GM23248 (cell line): ENCODE results near the gene XIRP2. TPM values are rescaled to one million over a fixed set of nuclear protein-coding genes. Genes with fewer than 3 reads are reported as not detected.

Experiments used
- DNase-seq: peaks from one replicate; pipeline ENCODE4 v3.0.0-alpha.2; 2015
- H2AFZ ChIP-seq: fragments of 200-600 bp; sonication (generic); 2 replicates; pipeline ENCODE4 v1.6.1; 2016; ENCODE audit warnings: antibody characterized with exemption
- H3F3A ChIP-seq: fragments of 200-600 bp; sonication (generic); 2 replicates; pipeline ENCODE4 v1.6.1; 2016; ENCODE audit warnings: mild to moderate bottlenecking, antibody characterized with exemption, mixed run types; ENCODE audit not compliant: insufficient read depth
- H3K27ac ChIP-seq: fragments of 200-600 bp; sonication (generic); 2 replicates; pipeline ENCODE4 v1.5.1; 2016; ENCODE audit warnings: mild to moderate bottlenecking
- H3K27me3 ChIP-seq: fragments of 200-600 bp; sonication (generic); replicated peaks from 2 replicates; pipeline ENCODE4 v1.6.1; 2016; ENCODE audit warnings: mild to moderate bottlenecking; ENCODE audit not compliant: insufficient read depth
- H3K36me3 ChIP-seq: fragments of 200-600 bp; sonication (generic); 2 replicates; pipeline ENCODE4 v1.6.1; 2016; ENCODE audit warnings: low read depth, mild to moderate bottlenecking
- H3K4me1 ChIP-seq: fragments of 200-600 bp; sonication (generic); 2 replicates; pipeline ENCODE4 v1.6.1; 2016; ENCODE audit warnings: mild to moderate bottlenecking; ENCODE audit not compliant: insufficient read depth
- H3K4me2 ChIP-seq: fragments of 200-600 bp; sonication (generic); one replicate; pipeline ENCODE4 v1.6.1; 2016; ENCODE audit warnings: mild to moderate bottlenecking; ENCODE audit not compliant: unreplicated experiment
- H3K4me3 ChIP-seq: fragments of 200-600 bp; sonication (generic); 2 replicates; pipeline ENCODE4 v1.5.1; 2016; ENCODE audit warnings: mild to moderate bottlenecking
- H3K79me2 ChIP-seq: fragments of 200-600 bp; sonication (generic); 2 replicates; pipeline ENCODE4 v1.6.1; 2016; ENCODE audit warnings: mild to moderate bottlenecking; ENCODE audit not compliant: insufficient read depth
- H3K9ac ChIP-seq: fragments of 200-600 bp; sonication (generic); 2 replicates; pipeline ENCODE4 v1.6.1; 2016; ENCODE audit warnings: mild to moderate bottlenecking
- H3K9me2 ChIP-seq: fragments of 200-600 bp; sonication (generic); 2 replicates; pipeline ENCODE4 v1.6.1; 2016; ENCODE audit warnings: mixed run types, mild to moderate bottlenecking, moderate library complexity; ENCODE audit not compliant: insufficient read depth
- H3K9me3 ChIP-seq: fragments of 200-600 bp; sonication (generic); one replicate; pipeline ENCODE4 v1.6.1; 2017; ENCODE audit warnings: low read depth
- H4K20me1 ChIP-seq: fragments of 200-600 bp; sonication (generic); 2 replicates; pipeline ENCODE4 v1.6.0; 2016; ENCODE audit not compliant: insufficient read depth
- EZH2 ChIP-seq: fragments of 200-600 bp; sonication (generic); IDR thresholded peaks from 2 replicates; pipeline ENCODE4 v1.6.1; 2018; ENCODE audit warnings: antibody characterized with exemption, mild to moderate bottlenecking; ENCODE audit not compliant: insufficient read depth, poor library complexity, severe bottlenecking
- EZH2phosphoT487 ChIP-seq: fragments of 200-600 bp; sonication (generic); IDR thresholded peaks from 2 replicates; pipeline ENCODE4 v1.6.1; 2018; ENCODE audit warnings: antibody characterized with exemption, moderate library complexity, mild to moderate bottlenecking, low read depth; ENCODE audit not compliant: insufficient read depth
- WGBS, 2 experiments: methylation state at CpG; one replicate each; pipeline ENCODE4 v1.1.6; 2015 to 2017; ENCODE audit warnings: low lambda C conversion rate in 2 of 2, low coverage in 1 of 2; ENCODE audit errors: missing lambda C conversion rate in 2 of 2; 5-methylcytosine and 5-hydroxymethylcytosine counted together
- in situ Hi-C: fragments of 300-500 bp; cut with MboI; formaldehyde crosslinking; loops from 2 replicates; pipeline ENCODE4 v1.15.0; 2020
- polyA plus RNA-seq: library from polyadenylated mRNA; unstranded; fragments of >200 nt; fragmentation: Nextera tagmentation; extraction: Ambion mirVana; gene quantifications from 2 replicates; pipeline ENCODE4 v1.2.1, GENCODE V29; 2016
- total RNA-seq: library from RNA; depleted of rRNA; stranded (reverse); fragments of >200 nt; shearing (Covaris generic); gene quantifications from 2 replicates; pipeline ENCODE4 v1.2.3, GENCODE V29; 2014

The XIRP2 gene
- total and polyA plus RNA-seq, 2 experiments from 2014 or later = not detected

DNA sequence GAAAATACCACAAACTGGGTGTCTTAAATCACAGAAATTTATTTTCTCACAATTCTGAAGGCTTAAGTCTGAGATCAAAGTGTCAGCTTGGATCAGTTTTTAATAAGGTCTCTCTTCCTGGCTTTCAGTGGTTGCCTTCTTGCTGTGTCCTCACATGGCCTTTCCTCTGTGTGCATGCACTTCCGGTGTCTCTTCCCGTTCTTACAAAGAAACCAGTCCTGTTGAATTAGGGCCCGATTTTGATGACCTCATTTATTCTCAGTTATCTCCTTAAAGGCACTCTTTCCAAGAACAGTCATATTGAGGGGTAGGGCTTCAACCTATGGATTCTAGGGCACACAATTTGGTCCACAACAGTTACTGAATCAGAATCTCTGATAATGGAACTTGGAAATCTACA is 5.4 kb upstream of the XIRP2 start:
- TF ChIP-seq EZH2 (no peak), EZH2phosphoT487 (no peak)
- Histone ChIP-seq H3K9me2 (no peaks in the 10 kb centered on the region), H3K4me2 (no peak overlapping the region), H2AFZ (no peak overlapping the region), H3K27me3 (no peaks in the 10 kb centered on the region), H3K4me3 (no peak overlapping the region), H3K36me3 (no peaks in the 10 kb centered on the region), H3K27ac (no peak overlapping the region), H3F3A (no peaks in the 10 kb centered on the region), H3K9ac (no peak overlapping the region), H4K20me1 (no peaks in the 10 kb centered on the region), H3K9me3 (no peaks in the 10 kb centered on the region), H3K79me2 (no peaks in the 10 kb centered on the region), H3K4me1 (no peaks in the 10 kb centered on the region)
- WGBS, 2 experiments = 30 to 46% methylated on average over 3 of the region's 3 CpGs
- in situ Hi-C loops = loop anchor here (25.0 kb wide), 1 partner anchor 1229 kb away; no protein-coding TSS in a partner anchor
- DNase-seq = no peak

DNA sequence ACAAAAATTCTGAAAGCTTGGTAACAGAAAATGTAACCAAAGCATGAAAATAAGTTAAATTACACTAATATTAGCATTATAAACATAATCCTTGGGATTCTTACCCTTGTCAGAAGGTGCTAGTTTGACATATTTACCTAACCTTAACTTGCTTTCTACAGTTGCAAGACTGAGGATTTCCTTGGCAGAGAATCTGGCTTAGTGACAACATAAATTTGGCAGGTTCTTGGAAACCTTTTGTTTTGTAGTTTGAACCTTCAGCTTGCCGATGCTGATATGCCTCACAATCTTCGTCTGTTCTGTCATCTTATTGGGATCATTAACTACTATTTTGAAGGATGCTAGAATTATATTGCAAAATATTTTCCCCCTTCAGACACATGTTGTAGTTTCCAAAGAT is 3.4 kb downstream of the XIRP2 start:
- in situ Hi-C loops = loop anchor here (25.0 kb wide), 1 partner anchor 1221 kb away; no protein-coding TSS in a partner anchor
- TF ChIP-seq EZH2 (no peak), EZH2phosphoT487 (no peak)
- Histone ChIP-seq H4K20me1 (no peaks in the 10 kb centered on the region), H3F3A (no peaks in the 10 kb centered on the region), H3K9me3 (no peaks in the 10 kb centered on the region), H3K4me1 (no peaks in the 10 kb centered on the region), H3K4me3 (no peak overlapping the region), H3K9ac (no peak overlapping the region), H3K27me3 (no peaks in the 10 kb centered on the region), H3K4me2 (no peak overlapping the region), H3K27ac (no peak overlapping the region), H2AFZ (no peak overlapping the region), H3K9me2 (no peaks in the 10 kb centered on the region), H3K79me2 (no peaks in the 10 kb centered on the region), H3K36me3 (no peaks in the 10 kb centered on the region)
- no peak for DNase-seq
- 8 to 22% methylated on average over 2 of the region's 2 CpGs for WGBS, 2 experiments

DNA sequence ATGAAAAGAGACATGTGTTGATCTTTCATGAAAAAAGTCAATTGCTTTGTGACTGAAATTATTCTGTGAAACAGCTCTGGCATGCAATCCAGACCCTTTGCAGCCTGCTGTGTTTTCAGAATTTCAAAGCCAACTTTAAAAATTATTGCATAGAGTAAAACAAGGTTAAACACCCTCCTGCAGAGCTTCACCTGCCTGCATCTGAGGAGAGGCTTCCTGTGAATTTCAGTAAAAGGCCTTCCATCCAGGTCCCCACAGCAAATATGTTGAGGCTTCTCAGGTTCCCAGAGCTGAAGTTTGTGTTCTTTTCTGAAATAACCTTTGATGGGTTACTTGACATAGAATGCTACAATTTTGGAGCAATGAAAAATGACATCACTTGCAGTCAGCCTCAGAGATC is 4.1 kb downstream of the XIRP2 start:
- H3K27me3 ChIP-seq = no peaks in the 10 kb centered on the region
- DNase-seq = no peak
- no peak overlapping the region for H3K9ac ChIP-seq
- H3K27ac ChIP-seq = no peak overlapping the region
- no peaks in the 10 kb centered on the region for H3K9me2 ChIP-seq
- TF ChIP-seq EZH2 = no peak
- no peak for TF ChIP-seq EZH2phosphoT487
- in situ Hi-C loops = loop anchor here (25.0 kb wide), 1 partner anchor 1220 kb away; no protein-coding TSS in a partner anchor
- H3K79me2 ChIP-seq = no peaks in the 10 kb centered on the region
- H3K9me3 ChIP-seq = no peaks in the 10 kb centered on the region
- no peaks in the 10 kb centered on the region for H4K20me1 ChIP-seq
- no peak overlapping the region for H3K4me2 ChIP-seq
- no peaks in the 10 kb centered on the region for H3F3A ChIP-seq
- no peaks in the 10 kb centered on the region for H3K4me1 ChIP-seq
- no peaks in the 10 kb centered on the region for H3K36me3 ChIP-seq
- no peak overlapping the region for H2AFZ ChIP-seq
- H3K4me3 ChIP-seq = no peak overlapping the region

DNA sequence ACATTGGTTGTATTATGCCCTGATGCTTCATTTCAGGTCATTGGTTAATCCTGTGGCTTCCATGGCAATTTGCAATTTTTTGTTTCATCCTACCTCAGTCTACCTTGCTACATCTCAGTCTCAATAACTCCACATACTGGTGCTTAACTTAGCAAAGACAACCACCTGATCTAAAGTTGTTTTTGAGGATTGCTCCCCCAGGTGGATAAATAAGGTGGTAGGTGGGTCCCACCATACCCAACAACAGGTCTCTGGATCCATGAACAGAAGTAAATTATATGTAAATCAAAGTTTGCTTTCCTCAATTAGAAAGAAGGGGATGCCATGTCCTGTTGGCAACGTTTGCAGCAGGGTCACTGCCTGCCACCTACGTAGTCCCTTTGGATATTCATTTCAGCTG is 7.0 kb downstream of the XIRP2 start:
- H3K9ac ChIP-seq = no peak overlapping the region
- no peaks in the 10 kb centered on the region for H3K27me3 ChIP-seq
- no peak overlapping the region for H3K27ac ChIP-seq
- H3K36me3 ChIP-seq = no peaks in the 10 kb centered on the region
- no peak overlapping the region for H3K4me2 ChIP-seq
- no peak overlapping the region for H3K4me3 ChIP-seq
- no peak overlapping the region for H2AFZ ChIP-seq
- in situ Hi-C loops = loop anchor here (25.0 kb wide), 1 partner anchor 1217 kb away; no protein-coding TSS in a partner anchor
- no peaks in the 10 kb centered on the region for H3F3A ChIP-seq
- no peaks in the 10 kb centered on the region for H3K79me2 ChIP-seq
- H3K9me2 ChIP-seq = no peaks in the 10 kb centered on the region
- H3K4me1 ChIP-seq = no peaks in the 10 kb centered on the region
- 18 to 26% methylated on average over 2 of the region's 2 CpGs for WGBS, 2 experiments
- H4K20me1 ChIP-seq = no peaks in the 10 kb centered on the region
- DNase-seq = no peak
- H3K9me3 ChIP-seq = no peaks in the 10 kb centered on the region
- TF ChIP-seq EZH2 = no peak
- TF ChIP-seq EZH2phosphoT487 = no peak

DNA sequence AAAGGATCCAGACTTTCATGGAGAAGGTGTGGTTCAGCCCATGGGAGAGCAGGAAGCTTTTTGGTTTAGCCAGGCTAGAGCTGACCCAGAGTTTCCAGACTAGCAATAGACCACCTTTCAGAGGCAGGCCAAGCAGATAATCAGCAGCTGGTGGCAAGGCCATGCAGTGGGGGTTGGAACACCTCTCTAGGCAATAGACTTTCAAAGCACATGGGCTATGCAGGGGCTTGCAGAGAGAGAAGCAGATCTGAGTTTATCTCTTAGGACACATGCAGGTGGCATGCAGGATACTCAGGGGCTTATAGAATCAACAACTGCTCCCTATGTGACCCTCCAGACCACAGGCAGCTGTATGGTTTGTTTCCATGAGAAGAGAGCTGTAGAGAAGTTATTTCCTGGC is 9.4 kb downstream of the XIRP2 start:
- Histone ChIP-seq H3K4me1 (no peaks in the 10 kb centered on the region), H3K4me2 (no peak overlapping the region), H3K9ac (no peak overlapping the region), H3K9me2 (no peaks in the 10 kb centered on the region), H3K36me3 (no peaks in the 10 kb centered on the region), H3K27ac (no peak overlapping the region), H3F3A (no peaks in the 10 kb centered on the region), H4K20me1 (no peaks in the 10 kb centered on the region), H2AFZ (no peak overlapping the region), H3K79me2 (no peaks in the 10 kb centered on the region), H3K9me3 (no peaks in the 10 kb centered on the region), H3K4me3 (no peak overlapping the region), H3K27me3 (no peaks in the 10 kb centered on the region)
- in situ Hi-C loops = loop anchor here (25.0 kb wide), 1 partner anchor 1215 kb away; no protein-coding TSS in a partner anchor
- DNase-seq = no peak
- TF ChIP-seq EZH2phosphoT487 (no peak), EZH2 (no peak)
